Measurements from ENCODE around the gene TBC1D16.

The TBC1D16 gene

GRCh38 chr17:80035687-80035936 lies at the start of gene TBC1D16:
TBC1D16 (minus strand) TSS chr17:80035872; CDS start chr17:80013547, 22,325 bp downstream.
- in situ Hi-C loops (cut with MboI; ENCODE audit: low pct_unique_long_range_greater_than_20kb, low sequenced_read_pairs), result no loop called here
- no peak for DNase-seq

GRCh38 chr17:80084773-80085172 lies 49.1 kb upstream of the TBC1D16 start:
- DNase-seq, result no peak
- in situ Hi-C loops (cut with MboI; ENCODE audit: low pct_unique_long_range_greater_than_20kb, low sequenced_read_pairs), result no loop called here

GRCh38 chr17:80083136-80083661 lies 47.5 kb upstream of the TBC1D16 start:
- in situ Hi-C loops (cut with MboI; ENCODE audit: low pct_unique_long_range_greater_than_20kb, low sequenced_read_pairs), result no loop called here
- DNase-seq, result no peak

- DNase-seq, result peak; percentile 69
- in situ Hi-C loops (cut with MboI; ENCODE audit: low pct_unique_long_range_greater_than_20kb, low sequenced_read_pairs), result no loop called here
Measured at GRCh38 chr17:80082403-80083135, 46.9 kb upstream of the TBC1D16 start.

GRCh38 chr17:80081596-80081995 lies 45.9 kb upstream of the TBC1D16 start:
- in situ Hi-C loops (cut with MboI; ENCODE audit: low pct_unique_long_range_greater_than_20kb, low sequenced_read_pairs), result no loop called here
- DNase-seq, result no peak

- no peak for DNase-seq
- in situ Hi-C loops (cut with MboI; ENCODE audit: low pct_unique_long_range_greater_than_20kb, low sequenced_read_pairs), result no loop called here
Measured at GRCh38 chr17:80080081-80080480, 44.4 kb upstream of the TBC1D16 start.

GRCh38 chr17:80072410-80072809 lies 36.7 kb upstream of the TBC1D16 start:
- no peak for DNase-seq
- in situ Hi-C loops (cut with MboI; ENCODE audit: low pct_unique_long_range_greater_than_20kb, low sequenced_read_pairs), result no loop called here

- in situ Hi-C loops (cut with MboI; ENCODE audit: low pct_unique_long_range_greater_than_20kb, low sequenced_read_pairs), result no loop called here
- no peak for DNase-seq
Measured at GRCh38 chr17:80071116-80071841, 35.6 kb upstream of the TBC1D16 start.

- in situ Hi-C loops (cut with MboI; ENCODE audit: low pct_unique_long_range_greater_than_20kb, low sequenced_read_pairs), result no loop called here
- DNase-seq, result no peak
Measured at GRCh38 chr17:80070375-80071115, 34.9 kb upstream of the TBC1D16 start.

GRCh38 chr17:80068301-80069222 lies 32.9 kb upstream of the TBC1D16 start:
- DNase-seq, result peak; percentile 46
- in situ Hi-C loops (cut with MboI; ENCODE audit: low pct_unique_long_range_greater_than_20kb, low sequenced_read_pairs), result no loop called here

- in situ Hi-C loops (cut with MboI; ENCODE audit: low pct_unique_long_range_greater_than_20kb, low sequenced_read_pairs), result no loop called here
- DNase-seq, result no peak
Measured at GRCh38 chr17:80067393-80067986, 31.8 kb upstream of the TBC1D16 start.

GRCh38 chr17:80065478-80066170 lies 30.0 kb upstream of the TBC1D16 start:
- in situ Hi-C loops (cut with MboI; ENCODE audit: low pct_unique_long_range_greater_than_20kb, low sequenced_read_pairs), result no loop called here
- DNase-seq, result no peak

GRCh38 chr17:80064696-80065095 lies 29.0 kb upstream of the TBC1D16 start:
- in situ Hi-C loops (cut with MboI; ENCODE audit: low pct_unique_long_range_greater_than_20kb, low sequenced_read_pairs), result no loop called here
- no peak for DNase-seq

GRCh38 chr17:80063830-80064585 lies 28.3 kb upstream of the TBC1D16 start:
- DNase-seq, result peak; percentile 32
- in situ Hi-C loops (cut with MboI; ENCODE audit: low pct_unique_long_range_greater_than_20kb, low sequenced_read_pairs), result no loop called here

- in situ Hi-C loops (cut with MboI; ENCODE audit: low pct_unique_long_range_greater_than_20kb, low sequenced_read_pairs), result no loop called here
- no peak for DNase-seq
Measured at GRCh38 chr17:80061421-80061820, 25.7 kb upstream of the TBC1D16 start.

GRCh38 chr17:80060644-80061043 lies 25.0 kb upstream of the TBC1D16 start:
- no peak for DNase-seq
- in situ Hi-C loops (cut with MboI; ENCODE audit: low pct_unique_long_range_greater_than_20kb, low sequenced_read_pairs), result no loop called here

- in situ Hi-C loops (cut with MboI; ENCODE audit: low pct_unique_long_range_greater_than_20kb, low sequenced_read_pairs), result no loop called here
- DNase-seq, result no peak
Measured at GRCh38 chr17:80058311-80058955, 22.8 kb upstream of the TBC1D16 start.
